Measurements from ENCODE around the gene CFAP43.

DNA sequence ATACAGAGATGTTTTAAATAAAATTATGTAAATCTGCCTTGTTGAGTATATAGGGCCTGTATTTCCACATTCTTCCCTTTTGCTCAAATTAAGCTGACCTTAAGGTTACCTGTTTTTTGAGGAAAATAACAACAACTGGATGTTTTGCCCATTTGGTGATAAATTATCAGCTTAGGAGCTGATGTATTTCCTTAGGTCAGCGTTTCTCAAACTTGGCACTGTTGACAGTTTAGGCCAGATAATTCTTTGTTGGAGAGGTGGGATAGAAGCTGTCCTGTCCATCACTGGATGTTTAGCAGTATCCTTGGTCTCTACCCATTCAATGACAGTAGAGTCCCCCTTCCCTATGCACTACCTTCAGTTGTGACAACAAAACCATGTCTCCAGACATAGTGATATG, 44.0 kb upstream of the CFAP43 start:
- TF ChIP-seq, protein P1, sequence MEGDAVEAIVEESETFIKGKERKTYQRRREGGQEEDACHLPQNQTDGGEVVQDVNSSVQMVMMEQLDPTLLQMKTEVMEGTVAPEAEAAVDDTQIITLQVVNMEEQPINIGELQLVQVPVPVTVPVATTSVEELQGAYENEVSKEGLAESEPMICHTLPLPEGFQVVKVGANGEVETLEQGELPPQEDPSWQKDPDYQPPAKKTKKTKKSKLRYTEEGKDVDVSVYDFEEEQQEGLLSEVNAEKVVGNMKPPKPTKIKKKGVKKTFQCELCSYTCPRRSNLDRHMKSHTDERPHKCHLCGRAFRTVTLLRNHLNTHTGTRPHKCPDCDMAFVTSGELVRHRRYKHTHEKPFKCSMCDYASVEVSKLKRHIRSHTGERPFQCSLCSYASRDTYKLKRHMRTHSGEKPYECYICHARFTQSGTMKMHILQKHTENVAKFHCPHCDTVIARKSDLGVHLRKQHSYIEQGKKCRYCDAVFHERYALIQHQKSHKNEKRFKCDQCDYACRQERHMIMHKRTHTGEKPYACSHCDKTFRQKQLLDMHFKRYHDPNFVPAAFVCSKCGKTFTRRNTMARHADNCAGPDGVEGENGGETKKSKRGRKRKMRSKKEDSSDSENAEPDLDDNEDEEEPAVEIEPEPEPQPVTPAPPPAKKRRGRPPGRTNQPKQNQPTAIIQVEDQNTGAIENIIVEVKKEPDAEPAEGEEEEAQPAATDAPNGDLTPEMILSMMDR (IDR thresholded peaks at IDR 0.05), result no peak
- no peak for TF ChIP-seq EZH2 (IDR thresholded peaks at IDR 0.05; ENCODE audit: borderline replicate concordance, insufficient read depth, low read depth, low read length, poor library complexity, severe bottlenecking)
